ENCODE results near the gene CCDC3. TPM values are rescaled to one million over a fixed set of nuclear protein-coding genes. Genes with fewer than 3 reads are reported as not detected.

Gene CCDC3
- total RNA-seq, 3 donors from 2014 or later (not counting 1 experiment from before 2014, with no cell fraction given): 0.21 to 0.23 (median 0.23) TPM

GRCh38 chr10:13019280-13019679 lies 17.8 kb upstream of the CCDC3 start:
- Histone ChIP-seq H3K27me3 (ENCODE audit: control insufficient read depth, insufficient read depth, low read length) (no peaks in the 10 kb centered on the region), H3K36me3 (ENCODE audit: control insufficient read depth, insufficient read depth, low read length) (no peaks in the 10 kb centered on the region), H3K27ac (ENCODE audit: low read length) (no peak overlapping the region), H3K9me3 (ENCODE audit: control insufficient read depth, insufficient read depth, low read length) (peaks cover 7% of the 10 kb centered on the region), H3K4me3 (ENCODE audit: low read length) (no peak overlapping the region), H3K4me1 (ENCODE audit: control insufficient read depth, insufficient read depth, low read length) (no peaks in the 10 kb centered on the region)
- 72% methylated on average over 6 of the region's 8 CpGs for WGBS (ENCODE audit: insufficient coverage)
- ATAC-seq (no peak), DNase-seq (no peak)
- peaks cover 0 to 5% of the 10 kb centered on the region in 2 donors for H3K9me3 Mint-ChIP-seq
- intact Hi-C loops (cut with micrococcal nuclease): no loop called here
- no peaks in the 10 kb centered on the region for H3K4me1 Mint-ChIP-seq
- H3K27ac Mint-ChIP-seq: no peak overlapping the region
- TF ChIP-seq, protein P1, sequence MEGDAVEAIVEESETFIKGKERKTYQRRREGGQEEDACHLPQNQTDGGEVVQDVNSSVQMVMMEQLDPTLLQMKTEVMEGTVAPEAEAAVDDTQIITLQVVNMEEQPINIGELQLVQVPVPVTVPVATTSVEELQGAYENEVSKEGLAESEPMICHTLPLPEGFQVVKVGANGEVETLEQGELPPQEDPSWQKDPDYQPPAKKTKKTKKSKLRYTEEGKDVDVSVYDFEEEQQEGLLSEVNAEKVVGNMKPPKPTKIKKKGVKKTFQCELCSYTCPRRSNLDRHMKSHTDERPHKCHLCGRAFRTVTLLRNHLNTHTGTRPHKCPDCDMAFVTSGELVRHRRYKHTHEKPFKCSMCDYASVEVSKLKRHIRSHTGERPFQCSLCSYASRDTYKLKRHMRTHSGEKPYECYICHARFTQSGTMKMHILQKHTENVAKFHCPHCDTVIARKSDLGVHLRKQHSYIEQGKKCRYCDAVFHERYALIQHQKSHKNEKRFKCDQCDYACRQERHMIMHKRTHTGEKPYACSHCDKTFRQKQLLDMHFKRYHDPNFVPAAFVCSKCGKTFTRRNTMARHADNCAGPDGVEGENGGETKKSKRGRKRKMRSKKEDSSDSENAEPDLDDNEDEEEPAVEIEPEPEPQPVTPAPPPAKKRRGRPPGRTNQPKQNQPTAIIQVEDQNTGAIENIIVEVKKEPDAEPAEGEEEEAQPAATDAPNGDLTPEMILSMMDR (IDR thresholded peaks at IDR 0.05): no peak
- no peaks in the 10 kb centered on the region for H3K36me3 Mint-ChIP-seq
- peaks cover 7% of the 10 kb centered on the region in 2 donors for H3K27me3 Mint-ChIP-seq (ENCODE audit: low read depth in 2 of 2)
- H3K4me3 Mint-ChIP-seq: no peak overlapping the region

GRCh38 chr10:13018171-13018570 lies 16.7 kb upstream of the CCDC3 start:
- no peak for DNase-seq
- intact Hi-C loops (cut with micrococcal nuclease): no loop called here
- Histone ChIP-seq H3K27me3 (ENCODE audit: control insufficient read depth, insufficient read depth, low read length) (no peaks in the 10 kb centered on the region), H3K27ac (ENCODE audit: low read length) (no peak overlapping the region), H3K9me3 (ENCODE audit: control insufficient read depth, insufficient read depth, low read length) (peaks cover under 1% of the 10 kb centered on the region), H3K4me3 (ENCODE audit: low read length) (no peak overlapping the region), H3K36me3 (ENCODE audit: control insufficient read depth, insufficient read depth, low read length) (no peaks in the 10 kb centered on the region), H3K4me1 (ENCODE audit: control insufficient read depth, insufficient read depth, low read length) (no peaks in the 10 kb centered on the region)
- H3K27ac Mint-ChIP-seq: no peak overlapping the region
- peaks cover 0 to 7% of the 10 kb centered on the region in 2 donors for H3K27me3 Mint-ChIP-seq (ENCODE audit: low read depth in 2 of 2)
- 75% methylated on average over 3 of the region's 3 CpGs for WGBS (ENCODE audit: insufficient coverage)
- ATAC-seq: no peak
- no peaks in the 10 kb centered on the region for H3K36me3 Mint-ChIP-seq
- TF ChIP-seq, protein P1 (IDR thresholded peaks at IDR 0.05): no peak
- H3K9me3 Mint-ChIP-seq: peaks cover 0 to 2% of the 10 kb centered on the region in 2 donors
- no peak overlapping the region for H3K4me3 Mint-ChIP-seq
- no peaks in the 10 kb centered on the region for H3K4me1 Mint-ChIP-seq

DNA sequence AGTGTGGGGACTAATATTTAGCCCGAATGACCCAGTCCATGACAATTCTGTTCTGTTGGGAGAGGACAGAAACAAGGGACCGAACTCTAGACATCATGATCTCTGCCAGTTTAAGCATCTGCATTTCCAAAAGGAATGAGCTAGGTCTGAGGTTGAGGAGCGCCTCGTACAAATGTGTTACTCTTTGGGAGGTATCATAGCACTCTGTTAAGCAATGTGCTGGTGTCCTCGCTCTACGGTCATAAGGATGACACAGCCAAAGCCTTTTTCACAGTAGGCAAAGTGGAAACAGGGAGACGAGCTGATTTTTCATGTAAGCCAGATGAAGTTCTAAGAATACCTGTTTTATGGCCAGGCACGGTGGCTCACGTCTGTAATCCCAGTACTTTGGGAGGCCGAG lies 15.4 kb upstream of the CCDC3 start:
- H3K4me1 Mint-ChIP-seq: no peaks in the 10 kb centered on the region
- DNase-seq: no peak
- TF ChIP-seq, protein P1 (IDR thresholded peaks at IDR 0.05): no peak
- Histone ChIP-seq H3K9me3 (ENCODE audit: control insufficient read depth, insufficient read depth, low read length) (no peaks in the 10 kb centered on the region), H3K27ac (ENCODE audit: low read length) (no peak overlapping the region), H3K4me1 (ENCODE audit: control insufficient read depth, insufficient read depth, low read length) (no peaks in the 10 kb centered on the region), H3K27me3 (ENCODE audit: control insufficient read depth, insufficient read depth, low read length) (no peaks in the 10 kb centered on the region), H3K36me3 (ENCODE audit: control insufficient read depth, insufficient read depth, low read length) (no peaks in the 10 kb centered on the region), H3K4me3 (ENCODE audit: low read length) (no peak overlapping the region)
- H3K4me3 Mint-ChIP-seq: no peak overlapping the region
- 94% methylated on average over 10 of the region's 10 CpGs for WGBS (ENCODE audit: insufficient coverage)
- ATAC-seq: no peak
- H3K27ac Mint-ChIP-seq: no peak overlapping the region
- H3K27me3 Mint-ChIP-seq (ENCODE audit: low read depth in 2 of 2): peaks cover 7 to 8% of the 10 kb centered on the region in 2 donors
- no peaks in the 10 kb centered on the region for H3K9me3 Mint-ChIP-seq
- H3K36me3 Mint-ChIP-seq: no peaks in the 10 kb centered on the region
- intact Hi-C loops (cut with micrococcal nuclease): no loop called here

- intact Hi-C loops (cut with micrococcal nuclease): no loop called here
- Mint-ChIP-seq H3K36me3 (no peaks in the 10 kb centered on the region), H3K27me3 (ENCODE audit: low read depth in 2 of 2) (peaks cover 10 to 12% of the 10 kb centered on the region in 2 donors), H3K27ac (no peak overlapping the region), H3K4me1 (no peaks in the 10 kb centered on the region), H3K4me3 (no peak overlapping the region), H3K9me3 (no peaks in the 10 kb centered on the region)
- Histone ChIP-seq H3K27me3 (ENCODE audit: control insufficient read depth, insufficient read depth, low read length) (no peaks in the 10 kb centered on the region), H3K36me3 (ENCODE audit: control insufficient read depth, insufficient read depth, low read length) (no peaks in the 10 kb centered on the region), H3K4me3 (ENCODE audit: low read length) (no peak overlapping the region), H3K9me3 (ENCODE audit: control insufficient read depth, insufficient read depth, low read length) (no peaks in the 10 kb centered on the region), H3K4me1 (ENCODE audit: control insufficient read depth, insufficient read depth, low read length) (no peaks in the 10 kb centered on the region), H3K27ac (ENCODE audit: low read length) (no peak overlapping the region)
- no peak for ATAC-seq
- 41% methylated on average over 4 of the region's 5 CpGs for WGBS (ENCODE audit: insufficient coverage)
- TF ChIP-seq, protein P1 (IDR thresholded peaks at IDR 0.05): no peak
- DNase-seq: no peak
These were observed 14.9 kb upstream of the CCDC3 start for GRCh38 chr10:13016426-13016825.
